Measurements from ENCODE around the gene VPS45.
"Not testable (repeated sequence)": the region's sequence is repeated elsewhere in the genome, so short reads cannot be mapped to it uniquely, and the experiment has no call there.

VPS45 gene

GRCh38 chr1:150067184-150068108 lies at the start of gene VPS45:
TSS of gene VPS45 (plus strand) at chr1:150067776. CDS start at chr1:150067858, 82 bp downstream.
- peak; percentile 74 for DNase-seq (ENCODE audit: low spot score)

- DNase-seq (ENCODE audit: low spot score): no peak
Observed at GRCh38 chr1:150018165-150018564, 49.4 kb upstream of the VPS45 start.

GRCh38 chr1:150020711-150021110 lies 46.9 kb upstream of the VPS45 start:
- DNase-seq (ENCODE audit: low spot score): no peak

- DNase-seq (ENCODE audit: low spot score): no peak
Observed at GRCh38 chr1:150021191-150021694, 46.3 kb upstream of the VPS45 start.

GRCh38 chr1:150022357-150022756 lies 45.2 kb upstream of the VPS45 start:
- DNase-seq (ENCODE audit: low spot score): no peak

- DNase-seq (ENCODE audit: low spot score): no peak
Observed at GRCh38 chr1:150024156-150024555, 43.4 kb upstream of the VPS45 start.

GRCh38 chr1:150028322-150028721 lies 39.3 kb upstream of the VPS45 start:
- DNase-seq (ENCODE audit: low spot score): no peak

- no peak for DNase-seq (ENCODE audit: low spot score)
Observed at GRCh38 chr1:150034336-150034735, 33.2 kb upstream of the VPS45 start.

- DNase-seq (ENCODE audit: low spot score): no peak
Observed at GRCh38 chr1:150049926-150050325, 17.6 kb upstream of the VPS45 start.

- DNase-seq (ENCODE audit: low spot score): no peak
Observed at GRCh38 chr1:150051089-150051373, 16.5 kb upstream of the VPS45 start.

GRCh38 chr1:150051905-150052412 lies 15.6 kb upstream of the VPS45 start:
- not testable (repeated sequence) for DNase-seq (ENCODE audit: low spot score)

GRCh38 chr1:150053926-150054325 lies 13.7 kb upstream of the VPS45 start:
- DNase-seq (ENCODE audit: low spot score): no peak

GRCh38 chr1:150055507-150055906 lies 12.1 kb upstream of the VPS45 start:
- DNase-seq (ENCODE audit: low spot score): not testable (repeated sequence)

GRCh38 chr1:150056407-150056806 lies 11.2 kb upstream of the VPS45 start:
- DNase-seq (ENCODE audit: low spot score): no peak

- DNase-seq (ENCODE audit: low spot score): no peak
Observed at GRCh38 chr1:150060260-150060659, 7.3 kb upstream of the VPS45 start.

- peak; percentile 35 for DNase-seq (ENCODE audit: low spot score)
Observed at GRCh38 chr1:150061632-150062101, 5.9 kb upstream of the VPS45 start.

GRCh38 chr1:150062113-150062512 lies 5.5 kb upstream of the VPS45 start:
- no peak for DNase-seq (ENCODE audit: low spot score)

- peak; percentile 76 for DNase-seq (ENCODE audit: low spot score)
Observed at GRCh38 chr1:150065184-150065871, 2.2 kb upstream of the VPS45 start.

GRCh38 chr1:150066328-150066727 lies 1.2 kb upstream of the VPS45 start:
- no peak for DNase-seq (ENCODE audit: low spot score)

GRCh38 chr1:150066838-150067183 lies 765 bp upstream of the VPS45 start:
- DNase-seq (ENCODE audit: low spot score): peak; percentile 42

GRCh38 chr1:150068109-150068435 lies 496 bp downstream of the VPS45 start:
- DNase-seq (ENCODE audit: low spot score): no peak

- DNase-seq (ENCODE audit: low spot score): no peak
Observed at GRCh38 chr1:150069923-150070322, 2.3 kb downstream of the VPS45 start.

GRCh38 chr1:150072959-150073358 lies 5.4 kb downstream of the VPS45 start:
- DNase-seq (ENCODE audit: low spot score): peak; percentile 68

Measured in kidney capillary endothelial cell (primary cell).